GM12874 (cell line): ENCODE data around the gene TJAP1.

ENCODE experiments used
- TF ChIP-seq, protein P1 (sequence below): IDR thresholded peaks from 2 replicates; pipeline ENCODE4 v1.5.1; 2011; ENCODE audit warnings: low read depth, mild to moderate bottlenecking, control low read depth, low read length, moderate library complexity; ENCODE audit not compliant: insufficient read depth

The TJAP1 gene

DNA sequence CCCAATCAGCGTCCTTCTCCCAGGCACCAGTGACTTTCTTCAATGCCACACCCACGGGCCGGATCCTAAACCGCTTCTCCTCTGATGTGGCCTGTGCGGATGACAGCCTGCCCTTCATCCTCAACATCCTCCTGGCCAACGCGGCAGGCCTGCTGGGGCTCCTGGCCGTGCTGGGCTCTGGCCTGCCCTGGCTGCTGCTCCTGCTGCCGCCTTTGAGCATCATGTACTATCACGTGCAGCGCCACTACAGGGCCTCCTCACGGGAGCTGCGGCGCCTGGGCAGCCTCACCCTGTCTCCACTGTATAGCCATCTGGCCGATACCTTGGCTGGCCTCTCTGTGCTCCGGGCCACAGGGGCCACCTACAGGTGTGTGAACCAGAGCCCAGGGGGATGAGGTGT lies 31.8 kb upstream of the TJAP1 start:
- TF ChIP-seq, protein P1, sequence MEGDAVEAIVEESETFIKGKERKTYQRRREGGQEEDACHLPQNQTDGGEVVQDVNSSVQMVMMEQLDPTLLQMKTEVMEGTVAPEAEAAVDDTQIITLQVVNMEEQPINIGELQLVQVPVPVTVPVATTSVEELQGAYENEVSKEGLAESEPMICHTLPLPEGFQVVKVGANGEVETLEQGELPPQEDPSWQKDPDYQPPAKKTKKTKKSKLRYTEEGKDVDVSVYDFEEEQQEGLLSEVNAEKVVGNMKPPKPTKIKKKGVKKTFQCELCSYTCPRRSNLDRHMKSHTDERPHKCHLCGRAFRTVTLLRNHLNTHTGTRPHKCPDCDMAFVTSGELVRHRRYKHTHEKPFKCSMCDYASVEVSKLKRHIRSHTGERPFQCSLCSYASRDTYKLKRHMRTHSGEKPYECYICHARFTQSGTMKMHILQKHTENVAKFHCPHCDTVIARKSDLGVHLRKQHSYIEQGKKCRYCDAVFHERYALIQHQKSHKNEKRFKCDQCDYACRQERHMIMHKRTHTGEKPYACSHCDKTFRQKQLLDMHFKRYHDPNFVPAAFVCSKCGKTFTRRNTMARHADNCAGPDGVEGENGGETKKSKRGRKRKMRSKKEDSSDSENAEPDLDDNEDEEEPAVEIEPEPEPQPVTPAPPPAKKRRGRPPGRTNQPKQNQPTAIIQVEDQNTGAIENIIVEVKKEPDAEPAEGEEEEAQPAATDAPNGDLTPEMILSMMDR: no peak

DNA sequence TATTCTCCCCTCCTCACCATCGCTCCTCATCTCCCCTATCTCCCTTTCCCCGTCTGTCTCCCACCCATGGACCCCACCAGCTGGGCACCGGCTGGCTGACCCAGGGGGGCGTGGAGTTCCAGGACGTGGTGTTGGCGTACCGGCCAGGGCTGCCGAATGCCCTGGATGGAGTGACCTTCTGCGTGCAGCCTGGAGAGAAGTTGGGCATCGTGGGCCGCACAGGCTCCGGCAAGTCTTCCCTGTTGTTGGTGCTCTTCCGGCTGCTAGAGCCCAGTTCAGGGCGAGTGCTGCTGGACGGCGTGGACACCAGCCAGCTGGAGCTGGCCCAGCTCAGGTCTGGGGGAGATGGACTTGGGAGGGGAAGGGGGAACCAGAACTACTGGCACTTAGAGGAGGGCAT lies 29.8 kb upstream of the TJAP1 start:
- TF ChIP-seq, protein P1: no peak

- TF ChIP-seq, protein P1: no peak
Observed at GRCh38 chr6:43448916-43449315, 28.5 kb upstream of the TJAP1 start.

DNA sequence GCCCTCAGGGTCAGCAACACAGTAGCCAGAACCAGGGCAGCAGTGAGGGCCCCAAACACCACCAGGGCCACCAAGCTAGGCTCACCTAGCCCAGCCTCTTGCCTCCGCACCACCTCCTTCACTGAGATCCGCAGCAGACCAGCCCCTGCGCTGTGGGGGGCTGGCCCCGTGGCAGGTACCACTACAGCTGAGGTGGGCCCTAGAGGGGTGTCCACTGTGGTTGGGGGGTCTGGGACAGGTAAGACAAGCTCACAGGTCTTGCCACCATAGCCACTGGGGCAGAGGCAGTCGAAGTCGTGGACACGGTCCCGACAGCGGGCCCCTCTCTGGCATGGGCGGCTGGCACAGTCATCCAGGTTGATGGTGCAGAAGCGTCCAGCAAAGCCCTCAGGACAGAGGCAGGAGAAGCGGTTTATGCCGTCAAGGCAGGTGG lies 26.7 kb upstream of the TJAP1 start:
- TF ChIP-seq, protein P1: no peak

DNA sequence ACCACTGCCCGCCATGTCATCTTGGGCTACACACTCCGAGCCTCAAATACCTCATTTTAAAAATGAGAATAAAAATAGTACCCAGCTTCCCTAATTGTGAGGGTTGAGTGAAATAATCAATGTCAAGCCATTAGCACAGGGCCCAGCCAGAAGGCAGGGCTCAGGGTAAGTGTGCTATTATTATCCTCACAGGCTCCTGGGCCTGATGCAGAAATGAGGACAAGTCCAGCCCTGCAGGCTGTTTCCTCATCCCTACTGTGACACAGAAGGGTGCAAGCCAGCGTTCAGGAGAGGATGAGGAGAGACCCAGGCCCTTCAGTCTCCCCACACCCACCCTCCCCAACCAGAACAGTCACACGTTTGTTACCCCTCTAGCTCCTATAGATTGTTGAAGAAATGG lies 26.0 kb upstream of the TJAP1 start:
- TF ChIP-seq, protein P1: no peak

GRCh38 chr6:43451939-43452338 lies 25.4 kb upstream of the TJAP1 start:
- TF ChIP-seq, protein P1: no peak

DNA sequence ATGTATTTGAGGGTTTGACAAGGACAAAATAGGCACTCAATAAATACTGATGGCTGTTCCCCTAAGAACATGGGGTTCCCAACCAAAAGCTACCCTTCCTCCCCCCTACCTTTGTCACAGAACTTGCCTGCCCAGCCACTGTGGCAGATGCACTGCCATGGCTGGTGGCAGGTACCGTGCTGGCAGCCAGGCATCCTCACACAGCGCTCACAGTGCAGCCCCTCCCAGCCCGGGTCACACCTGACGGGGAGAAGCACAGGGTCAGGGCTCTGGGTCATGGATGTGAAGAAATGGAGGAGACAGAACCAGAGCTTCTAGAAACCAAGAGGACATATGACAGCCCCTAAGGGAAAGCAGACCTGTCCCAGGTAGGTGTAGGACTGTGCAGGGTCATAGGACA lies 24.5 kb upstream of the TJAP1 start:
- TF ChIP-seq, protein P1: no peak

- TF ChIP-seq, protein P1: no peak
Observed at GRCh38 chr6:43453831-43454230, 23.5 kb upstream of the TJAP1 start.
